ENCODE results near the gene NKPD1.
"Not testable (repeated sequence)": the region's sequence is repeated elsewhere in the genome, so short reads cannot be mapped to it uniquely, and the experiment has no call there.

Gene NKPD1

GRCh38 chr19:45137179-45137761, 23.5 kb downstream of the NKPD1 start:
- no peak for DNase-seq

GRCh38 chr19:45136507-45137178, 24.1 kb downstream of the NKPD1 start:
- DNase-seq: no peak

- no peak for DNase-seq
Observed at GRCh38 chr19:45135176-45135885, 25.5 kb downstream of the NKPD1 start.

GRCh38 chr19:45133661-45134060, 27.1 kb downstream of the NKPD1 start:
- DNase-seq: no peak

GRCh38 chr19:45130888-45131615, 29.7 kb downstream of the NKPD1 start:
- no peak for DNase-seq

GRCh38 chr19:45130236-45130635, 30.5 kb downstream of the NKPD1 start:
- DNase-seq: no peak

GRCh38 chr19:45128806-45129205, 32.0 kb downstream of the NKPD1 start:
- DNase-seq: no peak

- no peak for DNase-seq
Observed at GRCh38 chr19:45128146-45128545, 32.6 kb downstream of the NKPD1 start.

DNA sequence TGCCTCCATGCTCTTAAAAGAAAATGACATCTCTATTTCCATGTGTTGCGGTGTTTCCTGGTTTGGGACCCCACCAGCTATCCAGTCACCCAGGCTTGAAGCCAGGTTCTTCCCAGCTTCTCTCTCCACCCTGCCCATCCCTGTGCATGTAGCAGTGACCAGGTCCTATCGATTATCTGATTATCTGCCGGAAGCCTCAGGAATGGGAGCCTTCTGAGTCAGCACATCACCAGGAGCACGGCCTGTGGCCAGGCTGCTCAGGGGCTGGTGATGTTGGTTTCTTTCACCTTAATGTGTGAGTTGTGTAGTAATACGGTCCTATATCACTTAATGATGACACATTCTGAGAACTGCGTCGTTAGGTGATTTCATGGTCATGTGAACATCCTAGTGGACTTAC, 34.1 kb downstream of the NKPD1 start:
- DNase-seq: no peak

- DNase-seq: peak; percentile 18 to 39
Observed at GRCh38 chr19:45125975-45126493, 34.7 kb downstream of the NKPD1 start.

DNA sequence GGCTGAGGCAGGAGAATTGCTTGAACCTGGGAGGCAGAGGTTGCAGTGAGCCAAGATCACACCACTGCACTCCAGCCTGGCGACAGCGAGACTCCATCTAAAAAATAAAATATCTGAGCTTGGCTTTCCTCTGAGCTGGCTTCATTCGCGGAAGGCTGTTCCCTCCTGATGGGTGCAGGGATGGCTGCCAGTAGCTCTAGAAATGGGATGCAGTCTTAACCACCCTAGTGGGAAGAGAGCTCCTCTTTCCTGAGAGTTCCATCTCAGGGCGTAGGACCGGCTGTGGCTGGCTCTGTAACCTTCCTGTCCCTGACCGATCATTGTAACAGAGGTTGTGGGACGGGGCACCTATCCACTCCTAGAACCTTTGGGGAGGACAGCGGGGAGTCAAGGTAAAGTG, 35.4 kb downstream of the NKPD1 start:
- no peak for DNase-seq

- DNase-seq: no peak
Observed at GRCh38 chr19:45124021-45124420, 36.8 kb downstream of the NKPD1 start.

GRCh38 chr19:45123440-45123850, 37.3 kb downstream of the NKPD1 start:
- no peak for DNase-seq

GRCh38 chr19:45122832-45123231, 38.0 kb downstream of the NKPD1 start:
- no peak for DNase-seq

GRCh38 chr19:45121827-45122345, 38.9 kb downstream of the NKPD1 start:
- no peak for DNase-seq

GRCh38 chr19:45119582-45119981, 41.2 kb downstream of the NKPD1 start:
- no peak for DNase-seq

DNA sequence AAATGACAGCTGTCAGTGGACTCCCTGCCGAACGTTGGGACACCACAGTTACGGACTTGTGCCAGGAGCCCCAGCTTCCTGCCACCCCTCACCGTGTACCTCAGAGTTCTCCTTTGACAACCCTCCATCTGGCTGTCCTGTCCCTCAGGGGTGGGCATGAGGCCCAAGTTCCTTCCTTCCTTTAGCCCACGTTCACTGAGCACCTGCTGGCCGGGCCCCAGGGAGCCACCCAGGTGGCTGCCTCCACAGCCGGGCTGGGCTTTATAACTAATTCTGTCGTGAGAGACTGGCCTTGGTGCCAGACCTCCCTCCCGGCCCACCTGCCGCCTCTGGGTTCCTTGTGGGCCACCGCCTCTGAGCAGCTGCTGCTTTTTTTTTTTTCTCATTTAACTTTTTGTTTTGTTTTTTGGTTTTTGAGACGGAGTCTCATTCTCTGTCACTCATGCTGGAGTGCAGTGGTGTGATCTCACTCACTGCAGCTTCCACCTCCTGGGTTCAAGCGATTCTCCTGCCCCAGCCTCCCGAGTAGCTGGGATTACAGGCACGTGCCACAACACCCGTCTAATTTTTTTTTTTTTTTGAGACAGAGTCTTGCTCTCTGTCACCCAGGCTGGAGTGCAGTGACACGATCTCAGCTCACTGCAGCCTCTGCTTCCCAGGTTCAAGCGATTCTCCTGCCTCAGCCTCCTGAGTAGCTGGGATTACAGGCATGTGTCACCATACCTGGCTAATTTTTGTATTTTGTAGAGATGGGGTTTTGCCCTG, 42.0 kb downstream of the NKPD1 start:
- not testable (repeated sequence) for DNase-seq

DNA sequence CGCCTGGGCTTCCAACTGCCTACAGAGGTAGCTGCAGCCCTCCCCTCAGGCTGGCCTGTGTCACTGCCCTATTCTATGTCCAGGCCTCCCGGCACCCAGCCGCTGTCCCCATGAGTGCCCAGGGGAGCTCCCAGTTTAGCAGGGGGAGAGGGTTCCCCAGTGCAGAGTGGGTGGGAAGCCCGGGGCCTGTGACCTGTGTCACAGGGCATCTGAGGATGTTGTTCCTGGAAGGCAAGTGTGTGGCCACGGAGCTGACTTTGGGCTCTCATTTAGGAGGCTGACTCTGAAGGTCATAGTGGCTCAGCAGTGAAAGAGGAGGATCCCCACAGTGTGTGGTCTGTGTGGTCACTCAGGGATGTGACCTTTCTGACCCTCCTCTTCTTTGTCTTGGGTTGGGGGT, 42.7 kb downstream of the NKPD1 start:
- no peak for DNase-seq

GRCh38 chr19:45117671-45118070, 43.1 kb downstream of the NKPD1 start:
- DNase-seq: no peak

DNA sequence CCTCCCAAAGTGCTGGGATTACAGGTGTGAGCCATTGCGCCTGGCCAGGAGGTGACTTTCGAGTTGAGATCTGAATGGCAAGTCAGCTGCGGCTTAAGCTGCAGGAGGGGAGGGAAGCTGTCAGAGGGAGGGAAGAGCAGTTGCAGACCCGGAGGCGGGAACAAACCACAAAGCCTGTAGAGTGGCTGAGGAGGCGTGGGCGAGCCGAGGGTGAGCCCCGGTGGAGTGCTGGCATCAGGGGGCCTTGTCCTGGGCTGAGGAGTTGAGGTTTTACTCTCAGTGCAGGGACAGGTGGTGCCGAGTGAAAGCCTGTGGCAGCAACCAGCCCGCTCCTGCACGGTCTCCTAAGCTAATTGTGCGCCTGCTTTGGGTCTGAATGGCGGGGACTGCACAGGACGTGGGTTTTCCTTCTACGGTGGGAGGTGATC, 43.6 kb downstream of the NKPD1 start:
- peak in 1 of 2 donors; percentile 40 for DNase-seq

DNA sequence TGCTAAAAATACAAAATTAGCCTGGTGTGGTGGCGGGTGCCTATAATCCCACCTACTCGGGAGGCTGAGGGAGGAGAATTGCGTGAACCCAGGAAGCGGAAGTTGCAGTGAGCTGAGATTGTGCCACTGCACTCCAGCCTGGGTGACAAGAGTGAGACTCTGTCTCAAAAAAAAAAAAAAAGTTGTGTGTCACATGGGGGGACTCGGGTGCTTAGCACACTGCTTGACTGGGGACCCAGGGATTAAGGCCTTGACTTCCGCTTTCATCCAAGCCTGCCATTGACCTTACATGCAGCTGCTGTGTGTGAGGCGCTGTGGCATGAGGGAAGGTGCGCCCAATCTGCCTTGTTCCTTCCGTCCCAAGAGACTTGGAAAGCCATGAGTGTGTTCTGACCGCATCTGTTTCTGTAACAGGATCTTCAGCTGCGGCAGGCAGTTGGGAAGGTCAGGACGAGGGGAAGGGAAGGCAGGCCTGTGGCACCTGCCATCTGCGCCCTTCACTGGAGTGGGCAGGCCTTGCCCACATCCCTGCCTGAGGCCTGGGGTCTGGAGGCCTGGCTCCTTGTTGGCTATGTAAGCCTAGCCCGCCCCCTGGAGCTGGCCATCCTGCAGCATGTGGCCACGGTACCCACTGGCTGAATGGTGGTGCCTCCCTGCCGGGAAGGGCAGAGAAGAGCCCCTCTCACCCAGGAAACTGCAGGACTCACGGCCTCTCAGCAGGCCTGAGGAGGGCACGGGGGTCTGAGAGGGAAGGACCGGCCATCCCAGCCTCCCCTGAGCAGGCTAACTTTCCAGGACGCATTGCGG, 44.8 kb downstream of the NKPD1 start:
- no peak for DNase-seq
